ENCODE measurements around the gene MSMB.

The MSMB gene

GRCh38 chr10:46019177-46019528 is 26.9 kb downstream of the MSMB start:
- no peak overlapping the region for H3K4me3 ChIP-seq (ENCODE audit: low read depth, low read length)

DNA sequence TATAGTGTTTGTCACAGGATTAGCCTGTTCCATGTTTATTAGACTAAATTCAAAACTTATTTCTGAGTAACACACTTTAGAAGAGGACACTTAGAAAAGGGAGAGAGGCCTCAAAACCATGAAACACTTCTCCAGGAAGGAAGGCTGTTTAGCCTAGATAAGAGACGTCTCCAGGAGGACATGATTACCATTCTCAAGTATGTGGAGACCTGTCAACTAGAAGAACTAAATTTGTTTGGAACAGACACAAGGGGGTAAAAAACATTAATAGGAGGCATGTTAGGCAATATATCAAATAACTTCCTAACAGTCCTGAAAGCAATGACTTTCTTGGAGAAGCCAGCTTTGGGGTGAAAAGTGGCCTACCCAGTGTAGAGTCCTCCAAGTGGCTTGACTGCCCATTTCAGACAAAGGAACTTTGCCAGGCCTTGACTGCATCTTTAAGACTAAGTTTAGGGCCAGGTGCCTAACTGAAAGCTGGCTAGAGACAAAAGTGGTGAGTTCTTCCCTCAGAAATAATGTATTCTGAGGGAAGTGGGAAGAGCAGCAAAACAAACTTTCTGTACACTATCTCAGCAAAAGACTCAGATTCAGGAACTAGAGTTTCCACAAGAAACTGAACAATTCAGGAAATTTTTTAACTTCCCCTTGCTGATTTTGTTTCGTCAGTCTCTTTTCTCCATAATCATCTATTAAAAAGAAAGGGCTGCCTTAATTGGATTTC is 27.5 kb downstream of the MSMB start:
- TF ChIP-seq, protein P1, sequence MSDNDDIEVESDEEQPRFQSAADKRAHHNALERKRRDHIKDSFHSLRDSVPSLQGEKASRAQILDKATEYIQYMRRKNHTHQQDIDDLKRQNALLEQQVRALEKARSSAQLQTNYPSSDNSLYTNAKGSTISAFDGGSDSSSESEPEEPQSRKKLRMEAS (IDR thresholded peaks at IDR 0.05; ENCODE audit: low read depth, low read length): no peak
- no peak for TF ChIP-seq CTCF (IDR thresholded peaks at IDR 0.05; ENCODE audit: low read depth, low read length)
- TF ChIP-seq POLR2A (IDR thresholded peaks at IDR 0.05; ENCODE audit: extremely low read depth, insufficient read length): no peak
- no peak for TF ChIP-seq MYC (IDR thresholded peaks at IDR 0.05; ENCODE audit: low read depth, low read length)
- H3K4me3 ChIP-seq (ENCODE audit: low read depth, low read length): no peak overlapping the region
- no peak for DNase-seq (ENCODE audit: low read depth)

More at GRCh38 chr10:46019177-46019528, 26.9 kb downstream of the MSMB start:
- TF ChIP-seq, protein P1 (IDR thresholded peaks at IDR 0.05; ENCODE audit: low read depth, low read length): no peak
- TF ChIP-seq POLR2A (IDR thresholded peaks at IDR 0.05; ENCODE audit: extremely low read depth, insufficient read length): no peak
- no peak for DNase-seq (ENCODE audit: low read depth)

DNA sequence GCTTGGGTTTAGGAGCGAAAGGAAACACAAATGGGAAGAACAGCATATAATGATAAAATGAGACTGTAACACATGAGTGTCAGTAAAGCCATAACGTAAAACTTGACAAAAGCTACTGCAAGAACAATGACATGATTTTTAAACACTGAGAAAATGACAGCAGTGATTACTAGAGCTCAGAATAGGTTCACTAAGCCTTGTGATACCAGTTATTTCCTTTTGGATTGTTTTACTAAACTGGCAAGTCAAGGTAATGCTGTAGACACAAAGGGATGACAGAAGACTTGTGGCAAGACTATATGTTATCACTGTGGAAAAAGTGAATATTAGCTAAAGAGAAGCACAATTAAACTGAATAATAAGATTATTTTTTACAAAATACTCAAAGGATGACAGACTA is 28.3 kb downstream of the MSMB start:
- TF ChIP-seq, protein P1 (IDR thresholded peaks at IDR 0.05; ENCODE audit: low read depth, low read length): no peak
- TF ChIP-seq MYC (IDR thresholded peaks at IDR 0.05; ENCODE audit: low read depth, low read length) (no peak), CTCF (IDR thresholded peaks at IDR 0.05; ENCODE audit: low read depth, low read length) (no peak), POLR2A (IDR thresholded peaks at IDR 0.05; ENCODE audit: extremely low read depth, insufficient read length) (no peak)
- no peak overlapping the region for H3K4me3 ChIP-seq (ENCODE audit: low read depth, low read length)
- DNase-seq (ENCODE audit: low read depth): no peak

DNA sequence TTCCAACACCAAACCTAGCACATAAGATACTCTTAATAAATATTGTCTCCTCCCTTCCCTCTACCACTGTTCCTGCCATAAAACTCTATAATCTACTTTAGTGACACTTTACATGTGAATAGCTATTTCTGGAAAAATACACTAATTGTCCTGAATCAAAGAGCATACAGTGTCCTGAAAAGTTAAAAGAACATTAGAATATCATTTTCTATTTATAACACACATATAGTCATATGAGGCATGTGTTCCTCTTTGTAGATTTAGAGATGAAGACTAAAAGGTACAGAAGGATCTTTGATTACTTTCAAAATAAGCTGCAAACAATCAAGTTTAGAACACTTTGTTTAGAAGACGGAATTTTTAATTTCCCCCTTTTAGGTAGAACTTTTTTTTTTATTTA is 29.3 kb downstream of the MSMB start:
- no peak for DNase-seq (ENCODE audit: low read depth)
- H3K4me3 ChIP-seq (ENCODE audit: low read depth, low read length): no peak overlapping the region
- TF ChIP-seq CTCF (IDR thresholded peaks at IDR 0.05; ENCODE audit: low read depth, low read length) (no peak), POLR2A (IDR thresholded peaks at IDR 0.05; ENCODE audit: extremely low read depth, insufficient read length) (no peak), MYC (IDR thresholded peaks at IDR 0.05; ENCODE audit: low read depth, low read length) (no peak)
- TF ChIP-seq, protein P1 (IDR thresholded peaks at IDR 0.05; ENCODE audit: low read depth, low read length): no peak

GRCh38 chr10:46016190-46016589 is 29.9 kb downstream of the MSMB start:
- TF ChIP-seq POLR2A (IDR thresholded peaks at IDR 0.05; ENCODE audit: extremely low read depth, insufficient read length) (no peak), MYC (IDR thresholded peaks at IDR 0.05; ENCODE audit: low read depth, low read length) (no peak), CTCF (IDR thresholded peaks at IDR 0.05; ENCODE audit: low read depth, low read length) (no peak)
- TF ChIP-seq, protein P1 (IDR thresholded peaks at IDR 0.05; ENCODE audit: low read depth, low read length): no peak
- no peak overlapping the region for H3K4me3 ChIP-seq (ENCODE audit: low read depth, low read length)
- DNase-seq (ENCODE audit: low read depth): no peak

GRCh38 chr10:46014683-46015405 is 31.2 kb downstream of the MSMB start:
- no peak for TF ChIP-seq CTCF (IDR thresholded peaks at IDR 0.05; ENCODE audit: low read depth, low read length)
- no peak for TF ChIP-seq MYC (IDR thresholded peaks at IDR 0.05; ENCODE audit: low read depth, low read length)
- TF ChIP-seq, protein P1 (IDR thresholded peaks at IDR 0.05; ENCODE audit: low read depth, low read length): no peak
- no peak for TF ChIP-seq POLR2A (IDR thresholded peaks at IDR 0.05; ENCODE audit: extremely low read depth, insufficient read length)
- no peak overlapping the region for H3K4me3 ChIP-seq (ENCODE audit: low read depth, low read length)
- no peak for DNase-seq (ENCODE audit: low read depth)

Measured in NB4 (cell line).